ENCODE data around the gene SLC66A2. TPM values are rescaled to one million over a fixed set of nuclear protein-coding genes. Genes with fewer than 3 reads are reported as not detected.
"Not testable (repeated sequence)": the region's sequence is repeated elsewhere in the genome, so short reads cannot be mapped to it uniquely, and the experiment has no call there.

SLC66A2 gene
- total RNA-seq: 10 to 100 TPM; 30.4 to 50.8 TPM

DNA sequence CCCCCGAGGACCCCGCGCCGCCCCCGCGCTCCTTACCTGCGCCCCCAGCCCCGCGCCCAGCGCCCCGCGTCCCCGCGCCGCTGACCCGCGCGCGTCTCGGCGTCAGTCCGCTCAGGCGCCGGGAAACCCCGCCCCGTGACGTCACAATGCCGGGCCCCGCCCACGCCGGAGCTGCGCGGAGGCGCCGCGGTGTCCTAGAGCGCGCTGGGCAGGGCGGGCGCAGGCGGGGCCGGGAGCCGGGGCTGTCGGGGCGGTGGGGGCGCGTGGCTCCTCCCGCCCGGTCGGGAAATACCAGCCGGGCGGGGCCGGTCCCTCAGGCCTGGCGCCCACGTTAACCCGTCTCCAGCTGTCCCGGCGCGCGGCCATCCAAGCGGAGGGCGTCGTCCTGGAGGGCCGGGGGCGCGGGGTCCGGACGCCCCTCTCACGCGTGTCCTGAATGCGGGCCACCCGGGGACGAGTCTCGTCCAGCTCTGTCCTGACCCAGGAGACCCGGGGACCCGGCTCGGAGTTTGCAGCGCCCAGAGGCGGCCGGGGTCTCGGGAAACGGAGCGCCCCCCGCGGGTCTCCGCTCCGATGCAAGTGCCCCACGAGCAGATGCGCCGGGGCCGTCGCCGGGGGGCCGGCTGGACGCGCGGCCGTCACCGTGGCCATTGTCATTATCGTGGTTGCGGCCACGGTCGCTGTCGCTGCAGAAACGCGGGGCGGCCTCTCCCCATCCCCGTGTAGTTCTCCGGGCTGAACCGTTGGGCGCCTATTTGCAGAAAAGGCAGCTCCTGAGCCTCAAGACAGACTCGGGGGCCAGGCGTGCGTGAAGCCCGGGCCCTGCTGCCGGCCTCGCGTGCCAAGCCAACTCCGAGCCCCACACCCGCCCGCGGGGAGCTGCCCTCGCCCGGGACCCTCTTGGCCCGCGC lies at the start of gene SLC66A2:
TSS of gene SLC66A2 (minus strand) at position 109 of the 911 bp plus-strand sequence. CDS start 727 bp downstream, outside the sequence.
- intact Hi-C loops (cut with DNase I): no loop called here
- H3K9me3 ChIP-seq: no peaks in the 10 kb centered on the region
- peak in 1 of 3 donors; percentile 21 for TF ChIP-seq POLR2A (IDR thresholded peaks at IDR 0.05)
- TF ChIP-seq, protein P1, sequence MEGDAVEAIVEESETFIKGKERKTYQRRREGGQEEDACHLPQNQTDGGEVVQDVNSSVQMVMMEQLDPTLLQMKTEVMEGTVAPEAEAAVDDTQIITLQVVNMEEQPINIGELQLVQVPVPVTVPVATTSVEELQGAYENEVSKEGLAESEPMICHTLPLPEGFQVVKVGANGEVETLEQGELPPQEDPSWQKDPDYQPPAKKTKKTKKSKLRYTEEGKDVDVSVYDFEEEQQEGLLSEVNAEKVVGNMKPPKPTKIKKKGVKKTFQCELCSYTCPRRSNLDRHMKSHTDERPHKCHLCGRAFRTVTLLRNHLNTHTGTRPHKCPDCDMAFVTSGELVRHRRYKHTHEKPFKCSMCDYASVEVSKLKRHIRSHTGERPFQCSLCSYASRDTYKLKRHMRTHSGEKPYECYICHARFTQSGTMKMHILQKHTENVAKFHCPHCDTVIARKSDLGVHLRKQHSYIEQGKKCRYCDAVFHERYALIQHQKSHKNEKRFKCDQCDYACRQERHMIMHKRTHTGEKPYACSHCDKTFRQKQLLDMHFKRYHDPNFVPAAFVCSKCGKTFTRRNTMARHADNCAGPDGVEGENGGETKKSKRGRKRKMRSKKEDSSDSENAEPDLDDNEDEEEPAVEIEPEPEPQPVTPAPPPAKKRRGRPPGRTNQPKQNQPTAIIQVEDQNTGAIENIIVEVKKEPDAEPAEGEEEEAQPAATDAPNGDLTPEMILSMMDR (IDR thresholded peaks at IDR 0.05): no peak
- H3K4me1 ChIP-seq: peaks cover 40% of the 10 kb centered on the region
- DNase-seq: peak; percentile 90 to 94 (median 92)
- H3K27ac ChIP-seq: peak within 1 kb of the TSS; percentile 4 to 83 (median 77)
- ATAC-seq: peak; percentile 94
- WGBS, 2 donors: 0 to 1% methylated on average over 8 to 96 of the region's 126 CpGs
- H3K27me3 ChIP-seq: no peaks in the 10 kb centered on the region
- no peaks in the 10 kb centered on the region for H3K36me3 ChIP-seq (replicated peaks in 1 of 2; ENCODE audit: insufficient read depth in 1 of 2, low read depth in 2 of 2)
- peak within 1 kb of the TSS; percentile 81 to 95 for H3K4me3 ChIP-seq

DNA sequence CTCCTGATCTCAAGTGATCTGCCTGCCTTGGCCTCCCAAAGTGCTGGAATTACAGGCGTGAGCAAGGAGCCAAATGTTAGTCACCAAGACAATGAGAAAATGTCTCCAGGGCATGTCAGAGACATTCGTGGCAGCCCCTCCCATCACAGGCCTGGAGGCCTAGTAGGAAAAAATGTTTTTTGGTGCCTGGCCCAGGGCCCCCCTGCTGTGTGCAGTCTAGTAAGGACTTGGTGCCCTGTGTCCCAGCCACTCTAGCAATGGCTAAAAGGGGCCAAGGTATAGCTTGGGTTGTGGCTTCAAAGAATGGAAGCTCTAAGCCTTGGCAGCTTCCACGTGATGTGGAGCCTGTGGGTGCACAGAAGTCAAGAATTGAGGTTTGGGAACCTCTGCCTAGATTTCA lies 49.4 kb upstream of the SLC66A2 start:
- Histone ChIP-seq H3K27ac (no peak overlapping the region), H3K4me1 (no peaks in the 10 kb centered on the region), H3K4me3 (no peak overlapping the region), H3K27me3 (no peaks in the 10 kb centered on the region), H3K9me3 (peaks cover 0 to 10% (median 0%) of the 10 kb centered on the region in 3 donors), H3K36me3 (replicated peaks in 1 of 2; ENCODE audit: insufficient read depth in 1 of 2, low read depth in 2 of 2) (no peaks in the 10 kb centered on the region)
- WGBS, 2 donors: 72 to 80% methylated on average over 3 of the region's 3 CpGs
- ATAC-seq (no peak), DNase-seq (no peak)
- TF ChIP-seq, protein P1 (IDR thresholded peaks at IDR 0.05): no peak
- TF ChIP-seq POLR2A (IDR thresholded peaks at IDR 0.05): no peak
- intact Hi-C loops (cut with DNase I): no loop called here

DNA sequence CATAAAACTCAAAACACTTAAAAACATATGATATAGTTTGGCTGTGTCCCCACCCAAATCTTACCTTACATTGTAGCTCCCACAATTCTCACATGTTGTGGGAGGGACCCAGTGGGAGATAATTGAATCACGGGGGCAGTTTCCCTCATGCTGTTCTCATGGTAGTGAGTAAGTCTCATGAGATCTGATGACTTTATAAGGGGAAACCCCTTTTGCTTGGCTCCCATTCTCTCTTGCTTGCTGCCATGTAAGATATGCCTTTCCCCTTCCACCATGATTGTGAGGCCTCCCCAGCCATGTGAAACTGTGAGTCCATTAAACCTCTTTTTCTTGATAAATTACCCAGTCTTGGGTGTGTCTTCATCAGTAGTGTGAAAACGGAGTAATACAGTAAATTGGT lies 48.2 kb upstream of the SLC66A2 start:
- H3K27ac ChIP-seq; H3K27me3 ChIP-seq; DNase-seq; H3K4me3 ChIP-seq; H3K4me1 ChIP-seq; ATAC-seq; intact Hi-C loops (cut with DNase I); H3K36me3 ChIP-seq (replicated peaks in 1 of 2; ENCODE audit: insufficient read depth in 1 of 2, low read depth in 2 of 2): not testable (repeated sequence)
- peaks cover 0 to 10% (median 0%) of the 10 kb centered on the region in 3 donors for H3K9me3 ChIP-seq
- 76 to 87% methylated on average over 2 of the region's 2 CpGs for whole genome bisulfite sequencing, 2 donors

- 65 to 69% methylated on average over 2 of the region's 2 CpGs for WGBS, 2 donors
- DNase-seq: no peak
- Histone ChIP-seq H3K4me1 (peaks cover 20% of the 10 kb centered on the region), H3K9me3 (no peaks in the 10 kb centered on the region), H3K4me3 (no peak overlapping the region), H3K36me3 (replicated peaks in 1 of 2; ENCODE audit: insufficient read depth in 1 of 2, low read depth in 2 of 2) (no peaks in the 10 kb centered on the region), H3K27me3 (no peaks in the 10 kb centered on the region), H3K27ac (no peak overlapping the region)
- intact Hi-C loops (cut with DNase I): no loop called here
- no peak for ATAC-seq
- TF ChIP-seq, protein P1 (IDR thresholded peaks at IDR 0.05): no peak
- TF ChIP-seq POLR2A (IDR thresholded peaks at IDR 0.05): no peak
Measured at GRCh38 chr18:79991494-79991893, 40.0 kb upstream of the SLC66A2 start.

- no peak for DNase-seq
- 42 to 47% methylated on average over 14 of the region's 14 CpGs for WGBS, 2 donors
- H3K27me3 ChIP-seq: no peaks in the 10 kb centered on the region
- H3K9me3 ChIP-seq: no peaks in the 10 kb centered on the region
- no peak for TF ChIP-seq POLR2A (IDR thresholded peaks at IDR 0.05)
- intact Hi-C loops (cut with DNase I): loop anchor here (10.0 kb wide), 1 partner anchor 54 kb away; no protein-coding TSS in a partner anchor
- no peaks in the 10 kb centered on the region for H3K36me3 ChIP-seq (replicated peaks in 1 of 2; ENCODE audit: insufficient read depth in 1 of 2, low read depth in 2 of 2)
- peak overlapping the region in 1 of 2 donors; percentile 90 for H3K4me3 ChIP-seq
- no peak for ATAC-seq
- H3K27ac ChIP-seq: peak overlapping the region in 3 of 4 donors; percentile 94 to 98 (median 98)
- H3K4me1 ChIP-seq: peaks cover 27% of the 10 kb centered on the region
Measured at GRCh38 chr18:79989195-79989497, 37.7 kb upstream of the SLC66A2 start.
